ENCODE measurements around the gene IL1A. TPM values are rescaled to one million over a fixed set of nuclear protein-coding genes. Genes with fewer than 3 reads are reported as not detected.

Gene IL1A
- total RNA-seq, 1 experiment from 2014 or later, result 0.42 TPM

GRCh38 chr2:112809112-112809511 lies 24.8 kb upstream of the IL1A start:
- ChIA-PET POLR2A (no interaction called here), CTCF (interaction anchor here (1.5 kb wide), 1 partner anchor 60 kb away, joined by 3 read pairs; no protein-coding TSS in a partner anchor)
- TF ChIP-seq CDX4 (CRISPR knock-in tag; IDR thresholded peaks at IDR 0.05; ENCODE audit: borderline replicate concordance) (no peak), E2F4 (CRISPR knock-in tag; IDR thresholded peaks at IDR 0.05; ENCODE audit: borderline replicate concordance, low read depth) (no peak), ZNF671 (CRISPR knock-in tag; IDR thresholded peaks at IDR 0.05) (no peak)
- Mint-ChIP-seq H3K9me3 (peaks cover 11% of the 10 kb centered on the region; the same call in 1 of the 2 replicates), H3K27me3 (ENCODE audit: low read depth) (no peaks in the 10 kb centered on the region), H3K4me3 (no peak overlapping the region), H3K36me3 (0 out of 2 replicates have a peak, but pooled peaks cover 3% of the 10 kb centered on the region), H3K27ac (no peak overlapping the region), H3K4me1 (peaks cover 44% of the 10 kb centered on the region)
- ATAC-seq, result no peak
- no peak for DNase-seq (ENCODE audit: low spot score)

- H3K9me3 Mint-ChIP-seq, result peaks cover 11% of the 10 kb centered on the region; the same call in 1 of the 2 replicates
- H3K27me3 Mint-ChIP-seq (ENCODE audit: low read depth), result no peaks in the 10 kb centered on the region
- ChIA-PET POLR2A (interaction anchor here (0.6 kb wide), 1 partner anchor 76 kb away, joined by 4 read pairs; no protein-coding TSS in a partner anchor), CTCF (interaction anchor here (0.6 to 1.1 kb wide), 6 partner anchors 10 to 134 kb away, joined by 3 to 6 read pairs (median 4); no protein-coding TSS in a partner anchor)
- H3K4me1 Mint-ChIP-seq, result peaks cover 31% of the 10 kb centered on the region
- no peak overlapping the region for H3K4me3 Mint-ChIP-seq
- ATAC-seq, result no peak
- DNase-seq (ENCODE audit: low spot score), result no peak
- H3K36me3 Mint-ChIP-seq, result 0 out of 2 replicates have a peak, but pooled peaks cover 3% of the 10 kb centered on the region
- H3K27ac Mint-ChIP-seq, result no peak overlapping the region
- TF ChIP-seq ATF6 (CRISPR knock-in tag; IDR thresholded peaks at IDR 0.05) (no peak), FOXP4 (CRISPR knock-in tag; IDR thresholded peaks at IDR 0.05) (no peak), HMGA2 (CRISPR knock-in tag; IDR thresholded peaks at IDR 0.05) (no peak), CREM (CRISPR knock-in tag; IDR thresholded peaks at IDR 0.05) (no peak), ZNF396 (CRISPR knock-in tag; IDR thresholded peaks at IDR 0.05; ENCODE audit: borderline replicate concordance) (no peak), KAT7 (CRISPR knock-in tag; IDR thresholded peaks at IDR 0.05; ENCODE audit: borderline replicate concordance) (no peak), ESRRA (CRISPR knock-in tag; IDR thresholded peaks at IDR 0.05; ENCODE audit: borderline replicate concordance) (no peak), TEAD4 (CRISPR knock-in tag; IDR thresholded peaks at IDR 0.05) (no peak), ATF2 (CRISPR knock-in tag; IDR thresholded peaks at IDR 0.05; ENCODE audit: borderline replicate concordance, low read depth) (no peak), ZNF281 (CRISPR knock-in tag; IDR thresholded peaks at IDR 0.05) (no peak), PRDM15 (CRISPR knock-in tag; IDR thresholded peaks at IDR 0.05) (no peak), EMX1 (CRISPR knock-in tag; IDR thresholded peaks at IDR 0.05) (no peak), ZNF219 (CRISPR knock-in tag; IDR thresholded peaks at IDR 0.05; ENCODE audit: borderline replicate concordance) (no peak), E2F4 (CRISPR knock-in tag; IDR thresholded peaks at IDR 0.05; ENCODE audit: borderline replicate concordance, low read depth) (no peak)
These were observed 23.0 kb upstream of the IL1A start for GRCh38 chr2:112807233-112807807.

Data from WTC11 (cell line).